GM18519 (cell line): Measurements from ENCODE around the gene LRRC30.
"Not testable (repeated sequence)": the region's sequence is repeated elsewhere in the genome, so short reads cannot be mapped to it uniquely, and the experiment has no call there.

Experiments
- ATAC-seq: cut with Tn5 transposase; IDR thresholded peaks from one replicate; pipeline ENCODE4 v1.9.1; 2021; ENCODE audit warnings: mild to moderate bottlenecking, moderate library complexity; ENCODE audit not compliant: unreplicated experiment, low FRiP score

LRRC30 gene

DNA sequence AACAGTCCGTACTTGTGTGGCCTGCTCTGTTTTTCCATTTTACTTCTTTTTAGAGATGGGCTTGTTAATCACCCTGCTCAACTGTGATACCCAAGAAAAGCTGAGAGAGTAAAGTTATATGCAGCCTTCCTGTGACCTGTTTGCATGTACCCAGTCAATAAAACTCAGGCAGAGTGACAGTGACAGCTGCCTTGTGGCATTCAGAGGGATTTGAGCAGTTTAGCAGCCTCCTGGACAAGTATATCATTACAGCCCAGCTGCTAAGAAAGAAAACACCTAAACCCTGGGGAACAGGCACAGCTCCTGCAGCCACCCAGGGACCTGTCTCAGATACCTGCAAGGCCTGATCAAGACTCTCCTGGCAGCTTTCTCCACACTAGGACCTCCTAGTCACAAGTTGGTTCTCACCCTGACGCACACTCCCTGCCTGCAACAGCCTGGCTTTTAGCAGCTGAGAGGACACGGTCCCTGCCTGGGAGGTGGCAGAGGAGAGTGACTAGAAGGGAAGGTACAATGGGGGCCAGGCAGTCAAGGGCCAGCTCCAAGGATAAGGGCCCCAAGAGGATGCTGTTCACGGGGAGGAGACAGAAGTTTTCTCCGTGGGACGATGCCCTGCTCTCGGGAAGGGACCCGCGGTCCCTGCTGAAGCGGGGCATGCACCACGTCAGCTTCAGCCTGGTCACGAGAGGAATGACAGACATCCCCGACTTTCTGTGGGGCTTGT, at the start of gene LRRC30:
Gene LRRC30, plus strand, starts transcription at position 464 of the 724 bp plus-strand sequence. Its CDS starts 50 bp downstream, at position 514.
- no peak for ATAC-seq

- no peak for ATAC-seq
Observed at GRCh38 chr18:7185701-7186100, 45.2 kb upstream of the LRRC30 start.

DNA sequence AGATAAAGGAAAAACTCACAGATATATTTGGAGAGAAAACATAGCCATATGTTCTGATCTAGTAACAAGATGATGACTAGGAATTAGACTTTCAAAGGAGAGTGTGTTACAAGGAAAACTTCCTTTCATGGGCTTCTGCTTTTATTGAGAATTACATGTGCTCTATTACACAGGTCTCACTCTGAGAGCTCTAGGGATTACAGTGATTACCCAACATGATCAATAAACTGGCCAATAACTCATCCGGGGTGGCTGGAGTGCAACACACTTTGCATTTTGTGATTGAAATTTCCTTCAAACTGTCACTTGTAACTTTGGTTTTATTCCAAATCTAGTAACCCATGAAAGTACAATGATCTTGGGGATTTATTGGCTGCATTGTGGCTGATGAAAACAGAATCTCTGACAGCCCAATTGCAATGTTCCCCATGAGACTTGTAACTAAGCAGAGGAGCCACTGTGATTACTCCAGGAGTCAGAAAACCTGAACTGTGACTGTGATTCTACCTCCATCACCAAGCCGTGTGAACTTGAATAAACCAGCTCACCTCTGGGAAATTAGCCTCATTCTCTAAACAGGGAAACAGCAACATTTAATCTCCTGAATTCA, 40.2 kb upstream of the LRRC30 start:
- ATAC-seq, result no peak

- no peak for ATAC-seq
Observed at GRCh38 chr18:7191736-7192135, 39.2 kb upstream of the LRRC30 start.

DNA sequence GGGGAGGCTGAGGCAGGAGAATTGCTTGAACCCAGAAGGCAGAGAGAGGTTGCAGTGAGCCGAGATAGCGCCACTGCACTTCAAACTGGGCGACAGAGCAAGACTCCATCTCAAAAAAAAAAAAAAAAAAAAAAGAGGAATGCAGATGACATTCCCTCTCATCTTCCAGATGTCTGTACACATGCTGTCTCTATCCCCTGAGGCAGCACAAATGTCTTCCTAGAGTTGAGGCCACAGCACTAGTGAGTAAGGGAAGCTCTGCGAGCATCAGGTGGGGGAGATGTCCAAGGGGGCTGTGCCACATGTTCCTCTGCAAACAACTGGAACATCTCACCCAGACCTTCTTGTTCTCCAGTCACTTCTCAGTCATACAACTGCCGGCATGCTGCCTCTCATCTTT, 35.6 kb upstream of the LRRC30 start:
- ATAC-seq, result no peak

DNA sequence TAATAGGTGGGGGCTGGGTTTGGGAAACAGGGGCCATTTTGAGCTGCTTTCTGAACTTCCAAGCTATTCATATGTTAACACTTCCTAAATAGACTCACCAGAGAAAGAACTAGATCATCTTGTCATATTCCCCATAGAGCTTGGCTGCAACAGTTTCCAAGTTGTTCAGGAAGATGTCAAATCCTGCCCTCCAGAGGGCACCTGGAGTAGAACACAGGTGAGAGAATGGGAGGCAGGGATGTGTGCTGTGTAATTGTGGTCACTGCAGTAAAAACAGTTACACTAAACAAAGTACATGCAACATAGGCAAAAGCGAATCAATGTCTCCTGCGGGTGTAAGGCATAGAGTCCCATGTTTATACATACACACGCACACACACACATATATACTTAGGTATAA, 34.5 kb upstream of the LRRC30 start:
- no peak for ATAC-seq

DNA sequence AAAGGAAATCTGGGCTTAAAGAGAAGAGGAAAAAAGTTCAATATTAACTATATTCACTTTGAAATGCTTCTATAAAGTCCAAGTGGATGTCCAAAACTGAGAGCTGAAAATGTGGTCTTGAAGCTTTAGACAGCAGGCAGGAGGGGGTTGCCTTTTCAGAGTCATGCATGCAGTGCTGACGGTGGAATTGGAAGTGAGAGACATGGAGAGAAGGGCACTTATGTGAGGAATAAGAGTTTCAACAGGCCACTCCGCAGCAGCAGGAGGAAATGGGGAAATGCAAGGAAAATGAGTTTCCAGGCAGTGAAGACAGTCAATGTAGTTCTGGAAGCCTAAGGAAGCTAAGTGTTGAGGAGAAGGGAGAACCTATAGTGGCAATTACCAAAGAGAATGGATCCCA, 33.0 kb upstream of the LRRC30 start:
- ATAC-seq, result no peak

GRCh38 chr18:7198326-7198725, 32.6 kb upstream of the LRRC30 start:
- ATAC-seq, result no peak

DNA sequence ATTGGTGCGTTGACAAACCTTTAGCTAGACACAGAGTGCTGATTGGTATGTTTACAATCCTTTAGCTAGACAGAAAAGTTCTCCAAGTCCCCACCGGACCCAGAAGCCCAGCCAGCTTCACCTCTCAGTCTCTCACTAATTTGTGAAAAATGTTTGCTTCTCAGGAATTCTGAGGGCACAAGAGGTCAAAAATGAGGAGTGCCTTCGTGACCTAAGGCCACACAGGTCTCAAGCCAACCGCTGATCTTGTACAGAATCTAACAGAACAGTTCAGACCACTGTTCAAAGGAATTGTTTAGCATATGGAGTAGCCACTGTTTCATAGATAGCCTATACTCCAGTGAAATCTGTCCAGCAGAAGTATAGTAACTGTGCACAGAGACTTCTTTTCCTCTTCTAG, 29.8 kb upstream of the LRRC30 start:
- ATAC-seq, result no peak

DNA sequence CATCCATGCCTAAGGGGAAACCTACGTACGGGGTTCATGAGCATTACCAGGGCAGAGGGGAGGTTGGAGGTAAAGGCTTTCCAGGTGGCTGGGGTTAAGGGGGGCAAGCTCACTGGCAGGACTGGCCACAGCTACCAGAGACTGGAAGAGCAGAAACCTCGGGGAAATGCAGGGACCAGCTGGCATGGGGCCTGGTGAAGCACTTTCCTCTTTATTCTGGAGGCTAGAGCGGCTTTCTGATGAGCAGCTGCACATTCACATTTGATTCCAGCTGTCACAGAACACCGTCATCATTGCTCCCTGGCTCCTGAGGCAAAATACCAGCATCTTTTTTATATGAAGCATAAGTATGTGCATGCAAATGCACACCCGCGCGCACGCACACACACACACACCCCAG, 28.7 kb upstream of the LRRC30 start:
- no peak for ATAC-seq

GRCh38 chr18:7203601-7204000, 27.3 kb upstream of the LRRC30 start:
- not testable (repeated sequence) for ATAC-seq

GRCh38 chr18:7205346-7205745, 25.5 kb upstream of the LRRC30 start:
- ATAC-seq, result no peak

GRCh38 chr18:7206217-7206616, 24.7 kb upstream of the LRRC30 start:
- ATAC-seq, result no peak

DNA sequence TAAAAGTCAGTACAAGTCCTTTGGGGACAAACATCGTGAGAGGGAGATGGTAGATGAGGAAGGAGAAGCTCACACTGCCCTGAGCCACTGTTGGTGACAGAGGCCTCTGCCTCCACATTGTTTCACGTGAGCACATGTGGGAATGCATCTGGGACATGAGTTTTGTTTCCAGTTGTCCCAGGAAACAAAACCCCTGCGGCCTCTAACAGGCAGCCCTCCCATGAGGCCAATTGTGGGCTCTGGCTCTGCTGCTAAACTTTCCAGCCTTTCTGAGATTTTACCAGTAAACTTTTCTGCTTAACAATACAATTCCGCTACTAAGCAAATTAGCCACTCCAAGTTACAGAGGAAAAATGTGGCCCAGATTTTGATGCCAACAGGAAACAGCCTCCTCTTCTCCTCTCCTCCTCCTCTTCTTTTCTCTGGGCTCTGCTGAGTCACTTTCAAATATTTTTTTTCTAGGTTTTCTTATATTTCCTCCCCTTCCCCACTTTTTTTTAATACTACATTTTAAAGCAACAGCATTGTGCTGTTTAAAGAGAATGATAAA, 23.4 kb upstream of the LRRC30 start:
- ATAC-seq, result no peak

DNA sequence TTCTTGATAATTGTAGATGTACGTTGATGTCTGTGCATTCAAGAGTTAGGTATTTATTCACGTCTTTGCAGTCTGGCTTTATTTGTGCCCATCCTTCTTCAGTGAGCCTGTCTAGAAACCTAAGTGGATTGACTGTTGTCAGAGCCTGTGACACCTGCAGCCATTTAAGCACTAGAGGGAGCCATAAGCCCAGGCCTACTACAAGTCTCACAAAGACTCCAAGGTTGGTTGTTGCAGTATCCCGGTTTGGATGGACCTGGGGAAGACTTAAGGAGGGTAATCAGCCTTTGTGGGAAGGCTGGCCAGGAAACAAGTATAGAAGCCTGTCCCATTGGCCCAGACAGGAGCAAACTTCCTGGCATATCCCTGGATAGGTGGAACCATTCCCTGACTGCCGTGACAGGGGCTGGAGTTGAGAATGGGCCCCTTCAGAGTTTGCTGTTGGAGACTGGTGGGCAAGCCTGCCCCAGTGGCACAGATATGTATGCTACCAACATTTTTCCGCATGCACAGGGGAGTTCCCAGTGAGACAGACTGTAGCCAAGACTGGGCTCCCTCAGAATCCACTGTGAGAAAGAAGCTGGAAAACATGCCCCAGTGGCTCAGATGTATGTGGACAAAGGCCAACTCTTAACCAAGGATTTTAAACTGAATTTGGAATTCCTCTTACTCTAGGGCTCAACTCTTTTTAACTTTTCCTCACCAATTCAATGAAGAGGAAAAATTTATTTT, 9.3 kb upstream of the LRRC30 start:
- ATAC-seq, result no peak

DNA sequence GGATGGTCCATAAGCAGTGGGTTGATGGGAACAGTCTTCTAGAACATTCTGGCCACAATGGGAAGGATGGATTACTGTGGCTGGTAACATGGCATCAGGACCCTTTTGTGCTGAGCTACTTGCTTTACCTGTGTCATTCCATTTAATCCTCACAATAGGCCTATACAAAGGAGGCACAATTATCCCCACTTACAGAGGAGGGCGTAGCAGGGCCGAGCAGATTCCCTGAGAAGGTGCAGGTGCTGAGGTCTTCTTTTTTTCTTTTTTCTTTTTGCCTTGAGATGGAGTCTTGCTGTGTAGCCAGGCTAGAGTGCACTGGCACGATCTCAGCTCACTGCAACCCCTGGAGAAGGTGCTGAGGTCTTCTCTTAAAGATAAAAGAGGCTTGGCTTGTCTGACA, 6.7 kb upstream of the LRRC30 start:
- no peak for ATAC-seq

DNA sequence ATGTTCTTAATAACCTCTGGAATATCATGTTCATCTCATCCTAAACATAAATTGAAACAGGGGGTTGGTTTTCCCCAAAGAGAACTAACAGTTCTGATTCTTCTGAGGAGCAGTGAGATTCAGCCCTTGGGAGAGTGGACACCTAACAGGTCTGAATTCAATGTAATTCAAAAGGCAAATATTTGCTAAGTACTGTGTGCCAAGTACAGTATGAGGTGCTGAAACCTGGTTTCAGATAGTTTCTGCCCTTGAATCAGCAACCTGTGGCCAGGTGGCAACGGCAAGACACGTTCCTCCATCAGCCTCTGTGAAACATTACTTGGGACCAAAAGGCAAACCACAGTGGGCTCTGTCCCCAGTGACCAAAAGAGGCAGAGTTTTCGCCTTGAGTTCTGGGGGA, 1.3 kb downstream of the LRRC30 start:
- no peak for ATAC-seq

GRCh38 chr18:7233134-7233810, 2.4 kb downstream of the LRRC30 start:
- ATAC-seq, result no peak

DNA sequence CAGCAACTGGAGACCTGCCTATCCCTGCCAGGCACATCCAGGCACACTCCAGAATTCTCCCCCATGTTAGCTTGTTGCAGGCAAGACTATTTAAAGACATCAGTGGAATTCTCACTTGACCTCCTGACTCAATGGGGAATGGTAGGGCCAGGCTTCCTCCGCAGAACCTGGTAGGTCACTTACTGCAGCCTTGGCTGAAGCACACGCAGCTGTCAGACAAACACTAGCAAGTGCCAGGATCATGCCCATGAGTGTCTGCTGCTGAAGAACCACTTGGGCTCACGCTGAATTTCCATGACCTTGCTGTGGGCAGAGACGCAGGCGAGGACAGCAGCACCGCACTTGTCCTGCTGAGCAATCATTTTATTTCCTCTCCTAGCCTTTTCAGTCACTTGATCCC, 3.2 kb downstream of the LRRC30 start:
- no peak for ATAC-seq

- ATAC-seq, result no peak
Observed at GRCh38 chr18:7234956-7235355, 4.1 kb downstream of the LRRC30 start.

DNA sequence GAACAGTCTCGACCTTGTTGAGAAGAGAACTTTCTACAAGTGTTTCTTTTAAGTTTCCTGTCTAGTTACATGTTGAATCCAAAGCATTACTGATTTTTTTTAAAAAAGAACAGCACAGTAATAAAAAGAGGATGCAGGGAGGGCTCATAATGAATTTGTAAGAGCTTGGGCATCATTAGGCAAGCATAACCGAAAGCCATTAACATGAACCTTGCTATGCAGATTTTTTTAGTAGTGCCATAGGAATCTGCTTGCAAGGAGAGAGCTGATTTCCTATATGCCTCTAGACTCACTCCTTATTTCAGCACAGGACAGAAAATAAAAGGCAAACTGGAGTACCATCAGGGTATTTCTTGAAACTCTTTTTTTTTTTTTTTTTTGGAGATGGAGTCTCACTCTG, 5.2 kb downstream of the LRRC30 start:
- no peak for ATAC-seq
